SK-N-SH treated with all-trans-retinoic acid at 6 μM for 48 hours (cell line): ENCODE data around the gene LPAR3.

Source experiments
- CREB5 ChIP-seq: fragments of 250-450 bp; sonication (Bioruptor Pico); IDR thresholded peaks from 2 replicates; pipeline ENCODE4 v1.5.1; 2020; ENCODE audit warnings: low read depth, mild to moderate bottlenecking, moderate library complexity
- PPARA ChIP-seq: fragments of 250-450 bp; sonication (Bioruptor Pico); IDR thresholded peaks from 2 replicates; pipeline ENCODE4 v1.5.0; 2020; ENCODE audit warnings: mild to moderate bottlenecking, borderline replicate concordance
- SNAI2 ChIP-seq: fragments of 250-450 bp; sonication (Bioruptor Pico); IDR thresholded peaks from 2 replicates; pipeline ENCODE4 v1.5.0; 2020; ENCODE audit warnings: mild to moderate bottlenecking, moderate library complexity
- ZFP3 ChIP-seq: fragments of 250-450 bp; sonication (Bioruptor Pico); IDR thresholded peaks from 2 replicates; pipeline ENCODE4 v1.5.0; 2020; ENCODE audit warnings: mild to moderate bottlenecking, moderate library complexity
- ZNF8 ChIP-seq: fragments of 450-650 bp; formaldehyde crosslinking; IDR thresholded peaks from 2 replicates; pipeline ENCODE4 v1.5.0; 2020; ENCODE audit warnings: mild to moderate bottlenecking, moderate library complexity

- TF ChIP-seq ZNF8 (no peak), PPARA (no peak), SNAI2 (CRISPR knock-in tag) (no peak), CREB5 (CRISPR knock-in tag) (no peak), ZFP3 (CRISPR knock-in tag) (no peak)
These were observed 7.5 kb downstream of the LPAR3 start for GRCh38 chr1:84885469-84885868.
